HFF-Myc (cell line): ENCODE data around the gene RHOF.

Experiments
- DNase-seq: peaks from one replicate; pipeline ENCODE4 v3.0.0-alpha.2; 2011; ENCODE audit warnings: low read depth; ENCODE audit errors: extremely low read depth
- H3K4me3 ChIP-seq: replicated peaks from 2 replicates; pipeline ENCODE4 v1.5.1; 2011; ENCODE audit warnings: low read depth, mild to moderate bottlenecking, control low read depth, low read length
- CTCF ChIP-seq: IDR thresholded peaks from 2 replicates; pipeline ENCODE4 v1.5.1; 2012; ENCODE audit warnings: mild to moderate bottlenecking, low read depth, low read length, control low read depth; ENCODE audit errors: missing control alignments

RHOF gene

GRCh38 chr12:121819212-121819949 is 25.9 kb upstream of the RHOF start:
- DNase-seq = no peak
- TF ChIP-seq CTCF = no peak

GRCh38 chr12:121817648-121818043 is 24.2 kb upstream of the RHOF start:
- no peak overlapping the region for H3K4me3 ChIP-seq
- TF ChIP-seq CTCF = no peak
- no peak for DNase-seq

More at GRCh38 chr12:121819212-121819949, 25.9 kb upstream of the RHOF start:
- no peak overlapping the region for H3K4me3 ChIP-seq

- no peak for TF ChIP-seq CTCF
Measured at GRCh38 chr12:121816925-121817647, 23.6 kb upstream of the RHOF start.

GRCh38 chr12:121815263-121815662 is 21.8 kb upstream of the RHOF start:
- DNase-seq = no peak
- H3K4me3 ChIP-seq = no peak overlapping the region
- no peak for TF ChIP-seq CTCF

More at GRCh38 chr12:121816925-121817647, 23.6 kb upstream of the RHOF start:
- no peak overlapping the region for H3K4me3 ChIP-seq
- no peak for DNase-seq

GRCh38 chr12:121814429-121815119 is 21.1 kb upstream of the RHOF start:
- TF ChIP-seq CTCF = no peak
- no peak overlapping the region for H3K4me3 ChIP-seq
- no peak for DNase-seq

GRCh38 chr12:121813951-121814350 is 20.5 kb upstream of the RHOF start:
- no peak for DNase-seq
- no peak for TF ChIP-seq CTCF
- no peak overlapping the region for H3K4me3 ChIP-seq
